Parathyroid adenoma (tissue), 2 donors: ENCODE measurements around the gene MYLK.

Experiments
- H2AFZ ChIP-seq: fragments of 300-600 bp; sonication (generic); one replicate; pipeline ENCODE4 v1.7.0; 2017; ENCODE audit warnings: antibody characterized with exemption, mild to moderate bottlenecking
- H3K27ac ChIP-seq: fragments of 300-600 bp; sonication (generic); one replicate; pipeline ENCODE4 v1.7.0; 2017
- H3K27me3 ChIP-seq: fragments of 300-600 bp; sonication (generic); one replicate; pipeline ENCODE4 v1.7.0; 2017; ENCODE audit warnings: low read length; ENCODE audit not compliant: control insufficient read depth, insufficient read depth
- H3K36me3 ChIP-seq: fragments of 300-600 bp; sonication (generic); one replicate; pipeline ENCODE4 v1.7.0; 2017; ENCODE audit warnings: low read length; ENCODE audit not compliant: control insufficient read depth, insufficient read depth
- H3K4me1 ChIP-seq: fragments of 300-600 bp; sonication (generic); one replicate; pipeline ENCODE4 v1.7.0; 2017; ENCODE audit warnings: control low read depth
- H3K4me2 ChIP-seq: fragments of 300-600 bp; sonication (generic); one replicate; pipeline ENCODE4 v1.7.0; 2017; ENCODE audit warnings: low read length
- H3K4me3 ChIP-seq: fragments of 300-600 bp; sonication (generic); one replicate; pipeline ENCODE4 v1.7.0; 2017; ENCODE audit warnings: low read depth, low read length
- H3K79me2 ChIP-seq: fragments of 300-600 bp; sonication (generic); one replicate; pipeline ENCODE4 v1.7.0; 2017; ENCODE audit warnings: control low read depth
- H3K9ac ChIP-seq: fragments of 300-600 bp; sonication (generic); one replicate; pipeline ENCODE4 v1.7.0; 2017; ENCODE audit warnings: mild to moderate bottlenecking
- H3K9me3 ChIP-seq: fragments of 300-600 bp; sonication (generic); one replicate; pipeline ENCODE4 v1.7.0; 2017; ENCODE audit warnings: low read length; ENCODE audit not compliant: control insufficient read depth
- CTCF ChIP-seq: fragments of 300-600 bp; sonication (generic); IDR thresholded peaks from one replicate; pipeline ENCODE4 v1.7.0; 2017; ENCODE audit warnings: antibody characterized with exemption, mild to moderate bottlenecking
- donor health status: primary hyperparathyroidism.

MYLK gene

GRCh38 chr3:123787133-123787532 lies 97.0 kb downstream of the MYLK start:
- Histone ChIP-seq H3K9me3 (no peaks in the 10 kb centered on the region), H3K4me1 (no peaks in the 10 kb centered on the region), H3K79me2 (no peaks in the 10 kb centered on the region), H2AFZ (no peak overlapping the region), H3K27ac (no peak overlapping the region), H3K36me3 (no peaks in the 10 kb centered on the region), H3K4me3 (no peak overlapping the region), H3K4me2 (no peak overlapping the region), H3K9ac (no peak overlapping the region), H3K27me3 (no peaks in the 10 kb centered on the region)
- no peak for TF ChIP-seq CTCF

GRCh38 chr3:123785602-123786001 lies 98.5 kb downstream of the MYLK start:
- no peak for TF ChIP-seq CTCF
- Histone ChIP-seq H3K4me2 (no peak overlapping the region), H3K36me3 (no peaks in the 10 kb centered on the region), H2AFZ (no peak overlapping the region), H3K4me3 (no peak overlapping the region), H3K4me1 (no peaks in the 10 kb centered on the region), H3K27ac (no peak overlapping the region), H3K27me3 (no peaks in the 10 kb centered on the region), H3K9me3 (no peaks in the 10 kb centered on the region), H3K79me2 (no peaks in the 10 kb centered on the region), H3K9ac (no peak overlapping the region)

GRCh38 chr3:123783811-123784210 lies 100.3 kb downstream of the MYLK start:
- no peaks in the 10 kb centered on the region for H3K4me1 ChIP-seq

GRCh38 chr3:123783050-123783689 lies 101.0 kb downstream of the MYLK start:
- no peaks in the 10 kb centered on the region for H3K9me3 ChIP-seq
- no peak overlapping the region for H2AFZ ChIP-seq
- no peak overlapping the region for H3K4me2 ChIP-seq
- no peak overlapping the region for H3K27ac ChIP-seq
- H3K4me1 ChIP-seq: no peaks in the 10 kb centered on the region
- no peak overlapping the region for H3K4me3 ChIP-seq
- no peaks in the 10 kb centered on the region for H3K79me2 ChIP-seq
- H3K27me3 ChIP-seq: no peaks in the 10 kb centered on the region
- no peaks in the 10 kb centered on the region for H3K36me3 ChIP-seq
- TF ChIP-seq CTCF: no peak
- no peak overlapping the region for H3K9ac ChIP-seq

More at GRCh38 chr3:123783811-123784210, 100.3 kb downstream of the MYLK start:
- Histone ChIP-seq H3K27ac (no peak overlapping the region), H3K9me3 (no peaks in the 10 kb centered on the region), H3K9ac (no peak overlapping the region), H3K27me3 (no peaks in the 10 kb centered on the region), H2AFZ (no peak overlapping the region), H3K4me3 (no peak overlapping the region), H3K79me2 (no peaks in the 10 kb centered on the region), H3K4me2 (no peak overlapping the region), H3K36me3 (no peaks in the 10 kb centered on the region)
- TF ChIP-seq CTCF: no peak

DNA sequence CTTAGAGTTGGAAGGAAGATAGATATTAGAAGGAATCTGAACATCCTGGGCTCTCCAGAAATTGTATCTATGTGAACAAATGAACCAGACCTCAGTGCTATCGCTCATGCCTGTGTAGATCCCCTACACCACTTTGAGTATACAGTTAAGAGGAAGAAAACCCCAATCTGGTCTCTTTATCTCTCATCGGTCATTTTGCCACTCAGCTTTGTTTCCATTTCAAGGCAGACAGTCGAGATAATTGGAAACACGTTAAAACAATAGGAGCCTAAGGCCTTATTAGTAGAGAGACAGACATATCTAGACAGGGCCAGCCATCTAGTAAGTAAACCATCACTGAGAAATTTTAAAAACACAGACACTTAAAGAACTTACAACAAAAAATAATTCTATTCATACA lies 101.6 kb downstream of the MYLK start:
- H2AFZ ChIP-seq: no peak overlapping the region
- TF ChIP-seq CTCF: no peak
- H3K9ac ChIP-seq: no peak overlapping the region
- H3K27ac ChIP-seq: no peak overlapping the region
- H3K9me3 ChIP-seq: no peaks in the 10 kb centered on the region
- H3K36me3 ChIP-seq: no peaks in the 10 kb centered on the region
- no peaks in the 10 kb centered on the region for H3K27me3 ChIP-seq
- no peak overlapping the region for H3K4me3 ChIP-seq
- H3K4me2 ChIP-seq: no peak overlapping the region
- no peaks in the 10 kb centered on the region for H3K79me2 ChIP-seq
- no peaks in the 10 kb centered on the region for H3K4me1 ChIP-seq
